ENCODE results near the gene SHROOM1.
A peak's percentile ranks its signal among the peaks of the same experiment; 100 is the strongest.
"Not testable (repeated sequence)": the region's sequence is repeated elsewhere in the genome, so short reads cannot be mapped to it uniquely, and the experiment has no call there.

Gene SHROOM1

DNA sequence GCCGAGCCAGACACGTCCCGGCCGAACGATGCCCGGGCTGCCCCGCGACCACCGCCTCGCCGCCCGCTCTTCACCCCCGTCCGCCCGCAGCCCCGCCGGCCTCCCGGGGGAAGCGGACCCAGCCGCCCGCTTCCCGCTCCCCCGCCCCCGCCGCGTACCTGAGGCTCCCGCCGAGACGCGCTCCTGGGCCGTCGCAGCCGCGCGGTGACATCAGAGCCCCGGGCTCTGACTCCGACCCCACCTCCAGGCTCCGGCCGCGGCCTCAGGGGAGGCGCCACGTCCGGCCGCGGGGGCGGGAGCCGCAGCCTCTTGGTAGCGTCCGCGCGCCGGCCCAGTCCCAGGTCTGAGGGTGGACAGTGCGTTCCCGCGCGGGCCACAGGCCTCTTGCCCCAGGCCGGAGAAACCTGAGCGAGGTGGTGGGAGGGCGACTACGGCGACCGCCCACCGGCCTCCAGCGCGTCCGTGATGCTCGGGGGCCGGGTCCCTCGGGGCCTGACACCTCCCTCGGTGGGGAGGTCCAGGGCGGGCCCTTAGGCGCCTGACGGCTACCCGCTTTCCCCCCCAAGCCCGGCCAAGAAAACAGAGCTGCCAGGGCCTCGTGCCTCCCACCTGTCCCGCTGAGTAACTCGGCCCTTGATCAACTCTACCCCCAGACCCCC lies at the start of gene SHROOM1:
Gene SHROOM1, minus strand, starts transcription at position 212 of the 659 bp plus-strand sequence. CDS start 4,507 bp downstream, outside the sequence.
- no peak for DNase-seq (ENCODE audit: low read depth in 2 of 2)

GRCh38 chr5:132877938-132878337 lies 47.5 kb upstream of the SHROOM1 start:
- DNase-seq (ENCODE audit: low read depth in 2 of 2) = no peak

DNA sequence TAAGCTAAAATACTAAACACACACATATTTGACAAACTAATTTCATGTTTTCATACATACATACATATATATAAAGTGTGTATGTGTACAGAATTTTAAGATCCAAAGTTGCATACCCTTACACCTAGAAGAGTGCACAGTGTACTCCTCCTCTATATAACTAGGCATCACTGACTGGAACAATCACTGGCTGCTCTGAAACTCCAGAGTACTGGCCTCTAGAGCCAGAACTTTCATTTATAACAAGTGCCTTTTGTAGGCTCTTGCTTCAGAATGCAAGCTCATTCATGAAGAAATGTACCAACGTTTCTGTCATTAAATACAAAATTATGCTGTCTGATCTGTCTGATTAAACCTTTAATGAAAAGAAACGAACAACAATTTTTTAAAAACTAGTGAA lies 47.0 kb upstream of the SHROOM1 start:
- no peak for DNase-seq (ENCODE audit: low read depth in 2 of 2)

DNA sequence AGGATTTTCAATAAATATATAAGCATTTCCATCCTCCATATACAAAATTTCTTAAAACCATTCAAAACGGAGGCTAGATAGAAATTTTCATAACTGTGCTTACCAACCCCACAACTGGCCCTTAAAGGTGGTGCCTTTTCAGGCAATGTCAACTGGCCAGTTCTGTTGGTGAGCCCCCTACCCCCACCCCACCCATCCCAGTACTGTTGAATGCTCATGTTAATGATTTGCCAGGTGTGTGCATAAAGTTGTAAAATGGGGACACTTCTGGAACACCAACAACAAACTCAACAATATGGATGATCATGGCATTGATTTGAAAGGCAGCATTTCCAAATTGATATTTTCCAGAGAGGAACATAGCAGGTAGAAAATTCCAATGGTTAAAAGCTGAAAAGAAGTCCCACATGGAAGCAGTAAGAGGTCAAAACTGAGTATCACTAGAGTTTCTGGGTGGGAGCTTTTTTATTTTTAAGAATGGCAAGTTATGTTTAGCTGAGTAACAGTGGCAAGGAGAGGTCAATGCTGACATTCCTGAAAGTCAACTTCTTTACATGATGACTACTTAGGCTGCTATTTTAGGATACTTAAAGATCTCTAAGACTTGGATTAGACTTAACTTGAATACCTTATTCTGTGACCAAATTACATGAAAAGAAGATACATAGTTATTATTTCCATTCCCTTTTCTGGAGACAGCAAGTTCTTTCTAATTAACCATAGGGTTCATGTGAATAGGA lies 45.7 kb upstream of the SHROOM1 start:
- DNase-seq (ENCODE audit: low read depth in 2 of 2) = no peak

DNA sequence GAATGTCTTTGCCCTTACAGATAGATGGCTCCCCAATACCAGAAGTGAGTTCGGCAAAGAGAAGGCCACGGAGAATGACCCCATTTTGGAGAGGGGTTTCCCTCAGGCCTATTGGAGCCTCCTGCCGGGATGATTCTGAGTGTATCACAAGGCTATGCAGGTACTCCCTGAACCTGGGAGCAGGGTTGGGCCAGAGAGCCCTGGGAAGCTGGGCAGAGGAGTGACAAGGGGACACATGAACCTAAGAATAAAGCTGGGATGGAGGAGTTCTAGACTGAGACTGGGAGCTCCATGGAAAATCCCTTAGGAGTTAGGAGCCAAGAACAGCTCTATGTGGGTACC lies 43.5 kb upstream of the SHROOM1 start:
- no peak for DNase-seq (ENCODE audit: low read depth in 2 of 2)

DNA sequence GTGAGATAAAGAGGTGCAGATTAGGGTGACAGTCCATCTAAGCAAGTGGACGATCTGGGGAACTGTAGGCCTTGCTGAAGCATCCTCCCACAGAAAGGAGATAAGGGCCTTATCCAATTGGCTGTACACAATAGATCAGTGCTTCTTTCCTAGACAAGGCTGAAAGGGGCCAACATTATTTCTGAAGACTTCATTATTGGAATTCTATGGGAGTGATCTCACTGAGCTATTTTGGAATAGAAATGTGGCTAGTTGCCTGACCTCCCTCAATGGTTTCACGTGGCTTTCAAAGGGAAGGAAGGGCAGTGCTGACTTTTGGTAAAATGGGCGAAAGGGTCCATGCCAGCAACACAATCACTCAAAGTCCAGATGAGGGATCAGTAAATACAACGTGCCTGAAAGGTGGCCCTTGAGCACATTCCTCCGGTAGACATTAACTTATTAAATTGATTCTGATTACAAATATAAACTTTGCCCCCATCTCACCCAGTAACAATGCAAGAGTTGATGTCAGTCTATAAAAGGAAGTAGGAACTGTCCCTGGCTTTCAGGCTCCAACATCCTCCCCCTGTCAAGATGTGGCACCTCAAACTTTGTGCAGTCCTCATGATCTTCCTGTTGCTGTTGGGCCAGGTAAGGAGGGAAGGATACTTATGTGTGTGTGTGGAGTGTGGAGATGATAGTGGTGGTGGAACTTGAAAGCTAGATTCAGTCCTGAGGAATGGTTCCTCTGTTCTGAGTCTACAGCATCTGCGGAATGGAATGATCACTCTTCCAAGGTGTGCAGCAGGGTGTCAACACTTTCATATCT lies 42.9 kb upstream of the SHROOM1 start, which contains the start of gene LEAP2:
Gene LEAP2, plus strand, starts transcription at position 550 of the 811 bp plus-strand sequence. Its CDS starts 27 bp downstream, at position 577.
- no peak for DNase-seq (ENCODE audit: low read depth in 2 of 2)

DNA sequence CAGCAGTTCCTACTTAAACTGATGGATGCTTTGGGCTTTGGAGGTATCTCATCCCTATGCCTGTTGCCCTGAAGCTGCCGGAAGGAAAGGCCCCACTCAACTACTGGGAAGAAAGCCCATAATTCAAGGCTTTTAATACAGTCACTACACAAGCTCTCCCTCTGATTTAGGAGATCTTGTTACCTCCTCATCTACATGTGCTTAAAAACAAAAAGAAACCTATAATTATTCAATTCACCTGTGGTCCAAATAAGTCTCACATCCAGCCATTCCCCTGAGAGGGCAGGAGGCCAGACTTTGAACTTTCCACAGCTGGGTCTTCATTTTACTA lies 42.3 kb upstream of the SHROOM1 start:
- no peak for DNase-seq (ENCODE audit: low read depth in 2 of 2)

GRCh38 chr5:132871459-132872284 lies 41.2 kb upstream of the SHROOM1 start:
- no peak for DNase-seq (ENCODE audit: low read depth in 2 of 2)

DNA sequence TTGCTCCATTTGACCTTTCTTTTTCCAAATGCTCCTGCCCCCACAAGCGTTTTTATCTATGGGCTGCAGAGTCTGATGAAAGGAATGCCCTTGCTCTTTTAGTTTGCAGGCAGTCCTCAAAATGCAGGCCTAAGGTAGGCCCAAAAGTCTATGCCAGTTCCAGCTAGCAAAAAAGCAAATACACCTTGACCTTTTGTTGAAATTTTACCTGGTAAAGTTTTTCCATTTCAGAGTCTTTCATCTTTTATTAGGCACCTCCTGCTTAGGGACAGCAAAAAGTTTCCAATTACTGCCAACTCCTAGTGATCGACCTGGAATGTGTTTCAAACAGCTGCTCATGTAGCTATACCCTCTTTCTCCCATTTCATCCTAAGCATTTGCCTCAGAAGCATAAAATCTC lies 40.4 kb upstream of the SHROOM1 start:
- DNase-seq (ENCODE audit: low read depth in 2 of 2) = no peak

GRCh38 chr5:132868754-132869153 lies 38.3 kb upstream of the SHROOM1 start:
- DNase-seq (ENCODE audit: low read depth in 2 of 2) = no peak

GRCh38 chr5:132867046-132867451 lies 36.6 kb upstream of the SHROOM1 start:
- DNase-seq (ENCODE audit: low read depth in 2 of 2) = no peak

DNA sequence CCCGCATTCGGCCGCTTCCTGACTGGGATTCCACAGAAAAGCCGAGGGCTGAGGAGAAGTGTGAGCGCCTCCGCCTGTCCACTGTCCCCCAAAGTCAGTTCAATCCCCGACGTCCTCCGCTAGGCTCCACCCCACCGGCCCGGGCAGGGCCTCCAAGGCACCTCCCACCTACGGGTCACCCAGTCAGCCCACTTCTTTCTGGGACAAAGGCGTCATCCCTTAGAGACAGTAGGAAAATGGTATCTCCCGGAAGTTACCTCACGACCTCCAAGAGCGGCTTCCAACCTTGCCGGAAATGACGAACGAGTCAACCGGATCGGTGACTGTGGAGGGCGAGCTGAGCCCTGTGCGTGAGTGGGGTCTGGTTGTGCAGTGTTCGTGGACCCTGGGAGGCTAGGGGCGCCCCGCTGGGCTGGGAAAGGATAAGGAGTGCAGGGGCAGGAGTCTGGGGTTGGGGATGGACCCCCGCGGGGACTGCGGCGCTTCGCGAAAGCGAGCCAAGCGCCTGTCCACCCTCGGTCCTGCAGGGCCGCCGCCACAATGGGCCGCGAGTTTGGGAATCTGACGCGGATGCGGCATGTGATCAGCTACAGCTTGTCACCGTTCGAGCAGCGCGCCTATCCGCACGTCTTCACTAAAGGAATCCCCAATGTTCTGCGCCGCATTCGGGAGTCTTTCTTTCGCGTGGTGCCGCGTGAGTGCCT lies 36.0 kb upstream of the SHROOM1 start, which contains the start of the genes GDF9 and UQCRQ:
Gene GDF9, minus strand, starts transcription at position 128 of the 704 bp plus-strand sequence. CDS start 1,936 bp downstream, outside the sequence.
Gene UQCRQ, plus strand, starts transcription at position 301 of the 704 bp plus-strand sequence. Its CDS starts 240 bp downstream, at position 541.
- peak; percentile 85 to 90 for DNase-seq (ENCODE audit: low read depth in 2 of 2)

DNA sequence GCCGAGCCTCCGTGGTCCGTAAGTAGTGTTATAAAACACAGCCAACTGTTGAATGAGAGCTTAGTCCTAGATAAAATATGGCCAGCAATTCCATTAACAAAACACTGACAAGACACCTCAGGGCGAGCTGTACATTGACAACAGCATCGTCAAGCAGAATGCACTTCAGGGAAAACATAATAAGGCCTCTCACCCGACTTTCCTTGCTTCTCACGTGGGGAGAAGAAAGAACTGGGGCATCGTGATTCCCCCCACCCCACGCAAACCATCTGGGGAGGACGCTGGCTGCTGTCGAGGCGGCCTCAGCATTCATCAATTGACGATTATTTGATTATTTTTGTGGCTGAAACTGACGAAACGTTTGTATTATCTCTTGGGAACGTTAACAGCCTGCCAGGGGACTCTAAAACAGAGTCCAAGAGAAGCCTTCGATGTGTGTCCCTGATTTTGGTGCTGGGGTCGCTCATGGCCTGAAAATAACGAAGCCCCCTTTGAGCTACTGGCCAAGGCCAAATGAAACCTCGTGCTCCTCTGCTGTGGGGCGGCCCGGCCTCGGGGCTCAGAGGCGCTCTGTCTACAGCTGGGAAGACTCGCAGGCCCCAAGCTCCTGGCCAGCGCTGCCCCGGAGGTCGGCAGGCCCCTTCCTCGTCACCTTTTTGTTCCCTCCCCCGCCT lies 35.4 kb upstream of the SHROOM1 start:
- DNase-seq (ENCODE audit: low read depth in 2 of 2) = no peak

- no peak for DNase-seq (ENCODE audit: low read depth in 2 of 2)
Measured at GRCh38 chr5:132860742-132861141, 30.3 kb upstream of the SHROOM1 start.

DNA sequence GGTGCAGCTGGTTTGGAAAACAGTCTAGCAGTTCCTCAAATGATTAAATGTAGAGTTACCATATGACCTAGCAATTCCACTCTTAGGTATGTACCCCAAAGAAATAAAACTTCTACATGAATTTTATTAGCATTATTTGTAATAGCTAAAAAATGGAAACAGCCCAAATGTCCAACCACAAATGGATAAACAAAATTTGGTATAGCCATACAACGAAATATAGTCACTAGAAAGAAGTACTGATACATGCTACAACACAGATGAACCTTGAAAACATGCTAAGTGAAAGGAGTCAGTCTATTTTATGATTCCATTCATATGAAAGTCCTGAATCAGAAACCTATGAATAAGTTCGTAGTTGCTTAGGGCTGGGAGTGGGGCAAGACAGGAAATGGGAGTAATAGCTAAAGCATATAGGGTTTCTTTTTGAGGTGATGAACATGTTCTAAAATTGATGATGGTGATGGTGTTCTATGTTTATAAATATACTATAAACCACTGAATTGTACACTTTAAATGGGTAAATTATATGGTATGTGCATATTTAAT lies 29.5 kb upstream of the SHROOM1 start:
- no peak for DNase-seq (ENCODE audit: low read depth in 2 of 2)

GRCh38 chr5:132856011-132856410 lies 25.6 kb upstream of the SHROOM1 start:
- no peak for DNase-seq (ENCODE audit: low read depth in 2 of 2)

- DNase-seq (ENCODE audit: low read depth in 2 of 2) = not testable (repeated sequence)
Measured at GRCh38 chr5:132854992-132855391, 24.5 kb upstream of the SHROOM1 start.

- DNase-seq (ENCODE audit: low read depth in 2 of 2) = no peak
Measured at GRCh38 chr5:132854301-132854700, 23.9 kb upstream of the SHROOM1 start.

GRCh38 chr5:132853790-132854189 lies 23.3 kb upstream of the SHROOM1 start:
- no peak for DNase-seq (ENCODE audit: low read depth in 2 of 2)

- no peak for DNase-seq (ENCODE audit: low read depth in 2 of 2)
Measured at GRCh38 chr5:132853323-132853722, 22.9 kb upstream of the SHROOM1 start.
